Psoas muscle (tissue), 8 donors: Measurements from ENCODE around the gene ELMO1. TPM values are rescaled to one million over a fixed set of nuclear protein-coding genes. Genes with fewer than 3 reads are reported as not detected.
"Not testable (repeated sequence)": the region's sequence is repeated elsewhere in the genome, so short reads cannot be mapped to it uniquely, and the experiment has no call there.

Source experiments
- ATAC-seq, 4 donors: fragments of 200-7000 bp; cut with Tn5 transposase; one replicate each; pipeline ENCODE4 v1.9.1; 2020; ENCODE audit warnings: moderate library complexity in 3 of 4, mild to moderate bottlenecking in 2 of 4
- DNase-seq, 2 donors: peaks; one replicate each; pipeline ENCODE4 v3.0.0-alpha.2; 2020
- H3K27ac ChIP-seq: fragments of 200-600 bp; one replicate; pipeline ENCODE4 v1.8.0; 2022
- H3K27me3 ChIP-seq, 3 donors: fragments of 200-600 bp in 1 of 3; one replicate each; pipeline versions ENCODE4 v1.6.1 to v1.8.0; 2013 to 2022; ENCODE audit warnings: low read length in 2 of 3, mild to moderate bottlenecking in 2 of 3, moderate library complexity in 1 of 3; ENCODE audit not compliant: insufficient read depth in 3 of 3
- H3K36me3 ChIP-seq, 2 donors: fragments of 200-600 bp in 1 of 2; one replicate each; pipeline versions ENCODE4 v1.6.1 to v1.8.0; 2013 to 2022; ENCODE audit warnings: low read depth in 1 of 2, mild to moderate bottlenecking in 1 of 2, moderate library complexity in 1 of 2; ENCODE audit not compliant: insufficient read depth in 1 of 2
- H3K4me1 ChIP-seq: fragments of 200-600 bp; one replicate; pipeline ENCODE4 v1.8.0; 2022
- H3K4me3 ChIP-seq: fragments of 200-600 bp; one replicate; pipeline ENCODE4 v1.8.0; 2022; ENCODE audit warnings: mild to moderate bottlenecking
- H3K9me3 ChIP-seq: fragments of 200-600 bp; one replicate; pipeline ENCODE4 v1.8.0; 2022
- CTCF ChIP-seq: fragments of 200-600 bp; IDR thresholded peaks from one replicate; pipeline ENCODE4 v1.8.0; 2022; ENCODE audit warnings: antibody characterized with exemption
- WGBS, 3 donors: extraction: QIAGEN DNeasy Blood & Tissue Kit; methylation state at CpG; one replicate each; pipeline versions ENCODE4 v1.1.6 to v1.1.7; 2013; 5-methylcytosine and 5-hydroxymethylcytosine counted together
- intact Hi-C, 2 donors: fragments of 100-400 bp; cut with DNase I; formaldehyde crosslinking; loops; one replicate each; pipeline versions ENCODE4 v1.11.0 to v1.14.2; 2022
- polyA plus RNA-seq, 3 donors: library from polyadenylated mRNA; stranded (reverse); fragments of 200-250 nt; gene quantifications; one replicate each; pipeline ENCODE4 v1.2.3, GENCODE V29; 2013
- total RNA-seq, 4 donors: library from RNA; stranded (reverse); fragmentation: NEBNext Ultra II Directional in 2 of 4; extraction: Animal tissue kit (Norgen Biotek cat#: 25700) in 2 of 4; gene quantifications; one replicate each; pipeline versions ENCODE4 v1.2.1 to v1.2.4, GENCODE V29; 2021 to 2023
- donor health status: healthy with polysubstance abuse.
- donor health status: DM: no; HTN: no; CAD: no; lungs with moderate emphysema.
- donor health status: Bipolar disorder and iron deficiency.
- donor health status: healthy.
- donor health status: DM: yes; HTN: yes; CAD: no.
- donor health status: DM: no; HTN: no; CAD: no.
- donor health status: DM: no; HTN: no; CAD: no.
- donor health status: DM: yes; HTN: yes; CAD: no.

ELMO1 gene
- total and polyA plus RNA-seq, 7 donors: 2.8 to 8.1 (median 6.9) TPM

- H3K4me3 ChIP-seq: no peak overlapping the region
- no peak overlapping the region for H3K27ac ChIP-seq
- intact Hi-C loops: no loop called here
- no peak for TF ChIP-seq CTCF
- DNase-seq: no peak
- H3K9me3 ChIP-seq: no peaks in the 10 kb centered on the region
- ATAC-seq: no peak
- no peaks in the 10 kb centered on the region for H3K4me1 ChIP-seq
- WGBS, 3 donors: 91 to 95% (median 95%) methylated on average over 3 of the region's 3 CpGs
- H3K36me3 ChIP-seq: no peaks in the 10 kb centered on the region
- peaks cover 0 to 3% (median 0%) of the 10 kb centered on the region in 3 donors for H3K27me3 ChIP-seq
Measured at GRCh38 chr7:36982766-36983165, 465.9 kb downstream of the ELMO1 start.

- no peaks in the 10 kb centered on the region for H3K9me3 ChIP-seq
- H3K36me3 ChIP-seq: no peaks in the 10 kb centered on the region
- DNase-seq (no peak), ATAC-seq (no peak)
- WGBS, 3 donors: 44 to 67% (median 55%) methylated on average over 3 of the region's 3 CpGs
- no peak overlapping the region for H3K4me3 ChIP-seq
- no peak for TF ChIP-seq CTCF
- H3K27me3 ChIP-seq: peaks cover 0 to 1% (median 0%) of the 10 kb centered on the region in 3 donors
- intact Hi-C loops: no loop called here
- no peaks in the 10 kb centered on the region for H3K4me1 ChIP-seq
- no peak overlapping the region for H3K27ac ChIP-seq
Measured at GRCh38 chr7:36979810-36980248, 468.8 kb downstream of the ELMO1 start.

GRCh38 chr7:36978461-36978860, 470.2 kb downstream of the ELMO1 start:
- ATAC-seq (no peak), DNase-seq (no peak)
- Histone ChIP-seq H3K4me1 (no peaks in the 10 kb centered on the region), H3K27me3 (peaks cover 0 to 1% (median 0%) of the 10 kb centered on the region in 3 donors), H3K9me3 (no peaks in the 10 kb centered on the region), H3K27ac (no peak overlapping the region), H3K36me3 (no peaks in the 10 kb centered on the region), H3K4me3 (no peak overlapping the region)
- intact Hi-C loops: no loop called here
- TF ChIP-seq CTCF: no peak
- WGBS, 3 donors: 23 to 46% (median 28%) methylated on average over 2 of the region's 2 CpGs

GRCh38 chr7:36977878-36978277, 470.8 kb downstream of the ELMO1 start:
- Histone ChIP-seq H3K27ac (no peak overlapping the region), H3K4me1 (no peaks in the 10 kb centered on the region)
- intact Hi-C loops: no loop called here

GRCh38 chr7:36973534-36973933, 475.1 kb downstream of the ELMO1 start:
- DNase-seq, H3K27ac ChIP-seq, intact Hi-C loops, H3K27me3 ChIP-seq, H3K4me1 ChIP-seq, H3K9me3 ChIP-seq, ATAC-seq, H3K36me3 ChIP-seq, H3K4me3 ChIP-seq: not testable (repeated sequence)
- WGBS, 3 donors: 93 to 98% (median 98%) methylated on average over 25 to 28 of the region's 28 CpGs

More at GRCh38 chr7:36977878-36978277, 470.8 kb downstream of the ELMO1 start:
- DNase-seq: no peak
- H3K36me3 ChIP-seq: no peaks in the 10 kb centered on the region
- peaks cover 0 to 1% (median 0%) of the 10 kb centered on the region in 3 donors for H3K27me3 ChIP-seq
- no peak for TF ChIP-seq CTCF
- no peak overlapping the region for H3K4me3 ChIP-seq
- no peak for ATAC-seq
- H3K9me3 ChIP-seq: no peaks in the 10 kb centered on the region
